ENCODE data around the gene CHAT.

DNA sequence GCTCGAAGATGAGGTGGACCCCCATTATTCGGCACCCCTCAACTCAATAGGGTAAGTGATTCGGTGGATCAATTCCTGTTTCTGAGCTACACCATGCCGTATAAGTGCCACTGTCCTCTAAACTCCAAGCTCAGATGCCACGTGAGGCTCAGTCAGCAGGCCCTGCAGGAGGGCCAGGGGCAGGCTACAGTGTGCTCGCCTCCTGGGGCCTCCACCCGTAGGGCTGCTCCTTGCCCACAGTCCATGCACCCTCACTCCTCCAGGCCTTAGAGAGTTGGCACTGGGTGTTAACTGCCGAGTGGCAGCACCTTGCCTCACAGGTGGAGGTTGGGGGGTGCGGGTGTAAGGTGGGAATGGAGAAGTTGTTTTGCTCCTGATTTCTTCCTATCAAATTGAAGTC is 77.8 kb downstream of the CHAT start:
- TF ChIP-seq POLR2AphosphoS5 (IDR thresholded peaks at IDR 0.05; ENCODE audit: low read depth, low read length) (no peak), POLR2A (IDR thresholded peaks at IDR 0.05; ENCODE audit: low read depth, low read length) (no peak)

Data from GM12892 (cell line).